ENCODE data around the gene ADAMTSL1.

- TF ChIP-seq, protein P1, sequence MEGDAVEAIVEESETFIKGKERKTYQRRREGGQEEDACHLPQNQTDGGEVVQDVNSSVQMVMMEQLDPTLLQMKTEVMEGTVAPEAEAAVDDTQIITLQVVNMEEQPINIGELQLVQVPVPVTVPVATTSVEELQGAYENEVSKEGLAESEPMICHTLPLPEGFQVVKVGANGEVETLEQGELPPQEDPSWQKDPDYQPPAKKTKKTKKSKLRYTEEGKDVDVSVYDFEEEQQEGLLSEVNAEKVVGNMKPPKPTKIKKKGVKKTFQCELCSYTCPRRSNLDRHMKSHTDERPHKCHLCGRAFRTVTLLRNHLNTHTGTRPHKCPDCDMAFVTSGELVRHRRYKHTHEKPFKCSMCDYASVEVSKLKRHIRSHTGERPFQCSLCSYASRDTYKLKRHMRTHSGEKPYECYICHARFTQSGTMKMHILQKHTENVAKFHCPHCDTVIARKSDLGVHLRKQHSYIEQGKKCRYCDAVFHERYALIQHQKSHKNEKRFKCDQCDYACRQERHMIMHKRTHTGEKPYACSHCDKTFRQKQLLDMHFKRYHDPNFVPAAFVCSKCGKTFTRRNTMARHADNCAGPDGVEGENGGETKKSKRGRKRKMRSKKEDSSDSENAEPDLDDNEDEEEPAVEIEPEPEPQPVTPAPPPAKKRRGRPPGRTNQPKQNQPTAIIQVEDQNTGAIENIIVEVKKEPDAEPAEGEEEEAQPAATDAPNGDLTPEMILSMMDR (IDR thresholded peaks at IDR 0.05): no peak
- no peak for TF ChIP-seq ZFX (IDR thresholded peaks at IDR 0.05; ENCODE audit: borderline replicate concordance)
These were observed 202.6 kb downstream of the ADAMTSL1 start for GRCh38 chr9:18676525-18676924.

Measured in 22Rv1 (cell line).